Spleen (tissue), 11 donors: ENCODE measurements around the gene USP6NL. TPM values are rescaled to one million over a fixed set of nuclear protein-coding genes. Genes with fewer than 3 reads are reported as not detected.

Experiments
- DNase-seq: peaks from one replicate; pipeline ENCODE4 v3.0.0-alpha.2; 2020
- H3K27ac ChIP-seq, 8 donors: fragments of 200-600 bp; sonication (generic) in 7 of 8; 1 replicate in 4 of 8; 2 replicates in 4 of 8; pipeline versions ENCODE4 v1.5.0 to v1.8.0; 2016 to 2021; ENCODE audit warnings: inconsistent platforms in 4 of 8, mild to moderate bottlenecking in 4 of 8, moderate library complexity in 1 of 8
- H3K27me3 ChIP-seq, 7 donors: fragments of 200-600 bp; sonication (generic) in 6 of 7; replicated peaks in 1 of 7; 1 replicate in 4 of 7; 2 replicates in 3 of 7; pipeline versions ENCODE4 v1.5.0 to v1.8.0; 2016 to 2021; ENCODE audit warnings: inconsistent platforms in 3 of 7, mild to moderate bottlenecking in 1 of 7
- H3K36me3 ChIP-seq, 6 donors: fragments of 200-600 bp; sonication (generic) in 5 of 6; 1 replicate in 4 of 6; 2 replicates in 2 of 6; pipeline versions ENCODE4 v1.5.0 to v1.8.0; 2016 to 2021; ENCODE audit warnings: inconsistent platforms in 2 of 6
- H3K4me1 ChIP-seq, 6 donors: fragments of 200-600 bp; sonication (generic) in 5 of 6; 1 replicate in 3 of 6; 2 replicates in 3 of 6; pipeline versions ENCODE4 v1.5.0 to v1.8.0; 2016 to 2021; ENCODE audit warnings: inconsistent platforms in 3 of 6
- H3K4me3 ChIP-seq, 8 donors: fragments of 200-600 bp; sonication (generic) in 7 of 8; 1 replicate in 4 of 8; 2 replicates in 4 of 8; pipeline versions ENCODE4 v1.5.0 to v1.8.0; 2016 to 2021; ENCODE audit warnings: inconsistent platforms in 4 of 8, mild to moderate bottlenecking in 4 of 8, moderate library complexity in 2 of 8
- H3K9me3 ChIP-seq, 8 donors: fragments of 200-600 bp; sonication (generic) in 7 of 8; 1 replicate in 4 of 8; 2 replicates in 4 of 8; pipeline versions ENCODE4 v1.5.0 to v1.8.0; 2016 to 2021; ENCODE audit warnings: inconsistent platforms in 4 of 8
- POLR2A ChIP-seq, 3 donors: fragments of 450-650 bp; IDR thresholded peaks; one replicate each; pipeline ENCODE4 v1.5.1; 2017; ENCODE audit warnings: antibody characterized with exemption in 3 of 3, mild to moderate bottlenecking in 1 of 3
- POLR2AphosphoS5 ChIP-seq, 3 donors: sonication (generic); formaldehyde crosslinking; IDR thresholded peaks; one replicate each; pipeline ENCODE4 v1.5.1; 2017; ENCODE audit warnings: antibody characterized with exemption in 3 of 3
- WGBS, 5 donors: extraction: QIAGEN DNeasy Blood & Tissue Kit in 3 of 5; methylation state at CpG; one replicate each; pipeline versions ENCODE4 v1.1.5 to v1.1.7; 2013 to 2018; 5-methylcytosine and 5-hydroxymethylcytosine counted together
- intact Hi-C: fragments of 100-400 bp; cut with DNase I; formaldehyde crosslinking; loops from one replicate; pipeline ENCODE4 v1.15.0; 2023; ENCODE audit warnings: low total_unique reads
- polyA plus RNA-seq, 3 donors: library from polyadenylated mRNA; stranded (reverse); fragments of 200-250 nt; gene quantifications; one replicate each; pipeline ENCODE4 v1.2.1, GENCODE V29; 2013
- total RNA-seq, 7 donors: library from RNA; depleted of rRNA in 3 of 7; stranded (reverse); fragments of >200 nt in 3 of 7; fragmentation: NEBNext Ultra II Directional in 4 of 7; extraction: Animal tissue kit (Norgen Biotek cat#: 25700) in 4 of 7; gene quantifications; one replicate each; pipeline versions ENCODE4 v1.1.0 to v1.2.1, GENCODE V29; 2016 to 2021
- TF ChIP-seq, protein P1 (sequence below), 11 experiments: fragments of 200-600 bp in 7 of 11; fragments of 450-650 bp in 4 of 11; sonication (generic) in 4 of 11; IDR thresholded peaks in 8 of 11; conservative IDR thresholded peaks in 3 of 11; 1 replicate in 7 of 11; 2 replicates in 4 of 11; pipeline versions ENCODE4 v1.4.0 to v1.8.0; 2016 to 2021; ENCODE audit warnings: antibody characterized with exemption in 11 of 11, inconsistent platforms in 4 of 11, mild to moderate bottlenecking in 1 of 11
- donor health status: healthy with polysubstance abuse.
- donor health status: DM: no; HTN: no; CAD: no; lungs with moderate emphysema.
- donor health status: DM: no; HTN: no; CAD: no.
- donor health status: Bipolar disorder and iron deficiency.
- donor health status: healthy.
- donor health status: DM: no; HTN: no; CAD: no.
- donor health status: DM: yes; HTN: yes; CAD: no.

Gene USP6NL
- total and polyA plus RNA-seq, 10 donors, result 11.0 to 51.7 (median 37.7) TPM

- no peaks in the 10 kb centered on the region for H3K9me3 ChIP-seq
- TF ChIP-seq POLR2A (IDR thresholded peaks at IDR 0.05), result no peak
- H3K4me1 ChIP-seq, result peaks cover 38 to 100% (median 84%) of the 10 kb centered on the region in 6 donors
- H3K27ac ChIP-seq, result peak overlapping the region; percentile 1 to 97 (median 78)
- intact Hi-C loops, result loop anchor here (10.0 kb wide), 1 partner anchor 80 kb away; no protein-coding TSS in a partner anchor
- WGBS, 5 donors, result 23 to 27% (median 25%) methylated on average over 2 of the region's 2 CpGs
- H3K4me3 ChIP-seq, result peak overlapping the region in 3 of 8 donors; percentile 3 to 40 (median 8)
- H3K27me3 ChIP-seq, result no peaks in the 10 kb centered on the region
- no peak for DNase-seq
- H3K36me3 ChIP-seq, result no peaks in the 10 kb centered on the region
Observed at GRCh38 chr10:11604865-11605650, 6.4 kb downstream of the USP6NL start.

DNA sequence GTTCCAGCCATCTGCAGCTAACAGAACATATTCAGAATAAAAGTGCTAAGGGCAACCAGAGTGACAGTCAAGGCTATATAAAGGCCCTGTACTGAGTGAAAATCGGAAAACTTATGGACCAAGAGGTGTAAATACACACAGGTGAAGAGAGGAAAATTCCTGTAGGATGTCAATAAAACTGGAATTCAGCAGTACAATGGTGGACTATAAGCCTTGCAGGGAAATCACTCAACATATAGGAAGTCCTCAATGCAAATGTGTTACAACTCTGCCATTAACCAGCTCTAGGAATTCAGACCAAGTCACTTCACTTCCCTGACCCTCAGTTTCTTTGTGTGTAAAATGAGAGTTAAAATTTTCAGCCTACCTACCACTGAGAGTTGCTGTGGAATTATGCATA, 7.7 kb downstream of the USP6NL start:
- no peak for DNase-seq
- WGBS, 5 donors, result 90 to 95% (median 92%) methylated on average over 1 of the region's 1 CpG
- peaks cover 33 to 100% (median 82%) of the 10 kb centered on the region in 6 donors for H3K4me1 ChIP-seq
- H3K9me3 ChIP-seq, result no peaks in the 10 kb centered on the region
- no peaks in the 10 kb centered on the region for H3K36me3 ChIP-seq
- intact Hi-C loops, result loop anchor here (10.0 kb wide), 1 partner anchor 79 kb away; no protein-coding TSS in a partner anchor
- no peak for TF ChIP-seq POLR2A (IDR thresholded peaks at IDR 0.05)
- no peak for TF ChIP-seq POLR2AphosphoS5 (IDR thresholded peaks at IDR 0.05)
- TF ChIP-seq, protein P1, sequence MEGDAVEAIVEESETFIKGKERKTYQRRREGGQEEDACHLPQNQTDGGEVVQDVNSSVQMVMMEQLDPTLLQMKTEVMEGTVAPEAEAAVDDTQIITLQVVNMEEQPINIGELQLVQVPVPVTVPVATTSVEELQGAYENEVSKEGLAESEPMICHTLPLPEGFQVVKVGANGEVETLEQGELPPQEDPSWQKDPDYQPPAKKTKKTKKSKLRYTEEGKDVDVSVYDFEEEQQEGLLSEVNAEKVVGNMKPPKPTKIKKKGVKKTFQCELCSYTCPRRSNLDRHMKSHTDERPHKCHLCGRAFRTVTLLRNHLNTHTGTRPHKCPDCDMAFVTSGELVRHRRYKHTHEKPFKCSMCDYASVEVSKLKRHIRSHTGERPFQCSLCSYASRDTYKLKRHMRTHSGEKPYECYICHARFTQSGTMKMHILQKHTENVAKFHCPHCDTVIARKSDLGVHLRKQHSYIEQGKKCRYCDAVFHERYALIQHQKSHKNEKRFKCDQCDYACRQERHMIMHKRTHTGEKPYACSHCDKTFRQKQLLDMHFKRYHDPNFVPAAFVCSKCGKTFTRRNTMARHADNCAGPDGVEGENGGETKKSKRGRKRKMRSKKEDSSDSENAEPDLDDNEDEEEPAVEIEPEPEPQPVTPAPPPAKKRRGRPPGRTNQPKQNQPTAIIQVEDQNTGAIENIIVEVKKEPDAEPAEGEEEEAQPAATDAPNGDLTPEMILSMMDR (IDR thresholded peaks at IDR 0.05 in 8 of 11, conservative IDR thresholded peaks at IDR 0.05 in 3 of 11), result no peak
- H3K4me3 ChIP-seq, result no peak overlapping the region
- H3K27me3 ChIP-seq, result no peaks in the 10 kb centered on the region
- H3K27ac ChIP-seq, result peak overlapping the region in 4 of 8 donors; percentile 95 to 97 (median 96)

GRCh38 chr10:11602919-11603523, 8.4 kb downstream of the USP6NL start:
- no peaks in the 10 kb centered on the region for H3K27me3 ChIP-seq
- no peaks in the 10 kb centered on the region for H3K36me3 ChIP-seq
- TF ChIP-seq POLR2A (IDR thresholded peaks at IDR 0.05) (no peak), POLR2AphosphoS5 (IDR thresholded peaks at IDR 0.05) (no peak)
- TF ChIP-seq, protein P1 (IDR thresholded peaks at IDR 0.05 in 8 of 11, conservative IDR thresholded peaks at IDR 0.05 in 3 of 11), result no peak
- H3K27ac ChIP-seq, result peak overlapping the region in 6 of 8 donors; percentile 23 to 97 (median 96)
- H3K4me1 ChIP-seq, result peaks cover 30 to 100% (median 86%) of the 10 kb centered on the region in 6 donors
- intact Hi-C loops, result loop anchor here (10.0 kb wide), 1 partner anchor 78 kb away; no protein-coding TSS in a partner anchor
- H3K9me3 ChIP-seq, result no peaks in the 10 kb centered on the region
- 58 to 71% (median 65%) methylated on average over 7 of the region's 7 CpGs for WGBS, 5 donors
- no peak for DNase-seq
- H3K4me3 ChIP-seq, result no peak overlapping the region

DNA sequence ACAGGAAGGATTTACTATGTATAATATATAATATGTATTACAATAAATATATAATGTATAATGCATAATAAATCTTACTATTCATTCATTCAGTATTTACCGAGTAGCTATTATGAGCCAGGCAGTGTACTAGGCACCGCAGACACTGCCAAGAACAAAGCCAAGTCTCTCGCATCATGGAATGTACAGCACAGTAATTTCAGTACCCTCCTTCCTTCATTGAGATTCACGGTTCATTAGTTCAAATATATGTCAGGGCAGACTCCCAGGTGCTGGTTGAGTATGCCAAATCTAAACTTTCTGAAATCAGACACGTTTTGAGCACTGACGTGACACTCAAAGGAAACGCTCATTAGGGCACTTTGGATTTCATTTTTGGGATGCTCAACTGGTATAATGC, 9.1 kb downstream of the USP6NL start:
- intact Hi-C loops, result loop anchor here (10.0 kb wide), 1 partner anchor 78 kb away; no protein-coding TSS in a partner anchor
- 71 to 82% (median 78%) methylated on average over 7 of the region's 7 CpGs for WGBS, 5 donors

More for the DNA sequence above, 9.1 kb downstream of the USP6NL start:
- TF ChIP-seq, protein P1 (IDR thresholded peaks at IDR 0.05 in 8 of 11, conservative IDR thresholded peaks at IDR 0.05 in 3 of 11), result no peak
- TF ChIP-seq POLR2AphosphoS5 (IDR thresholded peaks at IDR 0.05), result no peak
- no peak for TF ChIP-seq POLR2A (IDR thresholded peaks at IDR 0.05)
- Histone ChIP-seq H3K9me3 (no peaks in the 10 kb centered on the region), H3K27me3 (no peaks in the 10 kb centered on the region), H3K4me3 (no peak overlapping the region), H3K4me1 (peaks cover 26 to 100% (median 88%) of the 10 kb centered on the region in 6 donors), H3K27ac (peak overlapping the region in 6 of 8 donors; percentile 9 to 97 (median 96)), H3K36me3 (no peaks in the 10 kb centered on the region)
- DNase-seq, result no peak
